DND-41 (cell line): ENCODE measurements around the gene SDR9C7.

ENCODE experiments used
- CTCF ChIP-seq: IDR thresholded peaks from 2 replicates; pipeline ENCODE4 v1.5.1; 2012; ENCODE audit warnings: borderline replicate concordance, low read length, moderate library complexity, mild to moderate bottlenecking; ENCODE audit not compliant: poor library complexity, severe bottlenecking; ENCODE audit errors: extremely low read depth
- EZH2 ChIP-seq: IDR thresholded peaks from 3 replicates; pipeline ENCODE4 v1.6.1; 2012; ENCODE audit warnings: borderline replicate concordance, low read depth, mild to moderate bottlenecking, moderate library complexity, low read length, inconsistent platforms; ENCODE audit not compliant: severe bottlenecking

- TF ChIP-seq CTCF: no peak
- no peak for TF ChIP-seq EZH2
These were observed 12.2 kb downstream of the SDR9C7 start for GRCh38 chr12:56922031-56922430.
